K562 (cell line): ENCODE results near the gene CNTN4. TPM values are rescaled to one million over a fixed set of nuclear protein-coding genes. Genes with fewer than 3 reads are reported as not detected.

Experiments used
- ATAC-seq: fragments of 200-7000 bp; cut with Tn5 transposase; 3 replicates; pipeline ENCODE4 v1.9.1; 2020; ENCODE audit warnings: moderate library complexity
- BruUV-seq: library from RNA; stranded (reverse); fragments of 400-500 nt; replicated peaks from 2 replicates; lab custom pipeline; 2021; lab: Mats Ljungman, UMichigan
- CTCF ChIA-PET: fragments of 300-600 bp; formaldehyde crosslinking; extraction: SDS; loops from one replicate; lab custom pipeline; 2021; ENCODE audit warnings: low intra/inter-chr PET ratio; lab: Yijun Ruan, JAX
- POLR2A ChIA-PET: fragments of 300-600, 350-650 bp; sonication (Branson Sonifier 250); formaldehyde crosslinking; extraction: SDS; loops from one replicate; lab custom pipeline; 2021; ENCODE audit warnings: antibody characterized with exemption, inconsistent platforms; lab: Yijun Ruan, JAX
- DNase-seq, 4 experiments: peaks; one replicate each; pipeline versions ENCODE4 v3.0.0 to v3.0.0-alpha.2; 2011 to 2018; ENCODE audit warnings: low spot score in 3 of 4, mixed read lengths in 3 of 4; ENCODE audit errors: extremely low read depth in 1 of 4
- FAIRE-seq: peaks from 2 replicates; lab custom pipeline; 2011; peaks lifted over from hg19 to GRCh38; lab: Jason Lieb, UNC
- H2AFZ ChIP-seq: 2 replicates; pipeline ENCODE4 v1.6.0; 2011; ENCODE audit warnings: low read depth, low read length, control low read depth, inconsistent platforms
- H3K27ac ChIP-seq: fragments of 200-600 bp; 3 replicates; pipeline ENCODE4 v1.8.0; 2011; ENCODE audit warnings: low read depth, mild to moderate bottlenecking, control low read depth, inconsistent platforms, low read length, moderate library complexity, mixed read lengths; ENCODE audit errors: extremely low read depth
- H3K27me3 ChIP-seq, 2 experiments: fragments of 300-600 bp in 1 of 2; 2 replicates in 1 of 2; 3 replicates in 1 of 2; pipeline versions ENCODE4 v1.6.0 to v1.8.0; 2011; ENCODE audit warnings: inconsistent platforms in 2 of 2, low read length in 2 of 2, mild to moderate bottlenecking in 1 of 2, mixed read lengths in 1 of 2, moderate library complexity in 1 of 2; ENCODE audit not compliant: control insufficient read depth in 2 of 2, insufficient read depth in 2 of 2
- H3K36me3 ChIP-seq: fragments of 300-600 bp; 3 replicates; pipeline ENCODE4 v1.8.0; 2011; ENCODE audit warnings: mild to moderate bottlenecking, low read length, inconsistent platforms; ENCODE audit not compliant: control insufficient read depth, insufficient read depth
- H3K4me1 ChIP-seq, 2 experiments: fragments of 200-600 bp in 1 of 2; replicated peaks in 1 of 2; 2 replicates in 1 of 2; 3 replicates in 1 of 2; pipeline versions ENCODE4 v1.5.1 to v1.8.0; 2011; ENCODE audit warnings: inconsistent platforms in 2 of 2, low read length in 2 of 2, mild to moderate bottlenecking in 1 of 2, mixed read lengths in 1 of 2, moderate library complexity in 1 of 2; ENCODE audit not compliant: control insufficient read depth in 2 of 2, insufficient read depth in 2 of 2
- H3K4me2 ChIP-seq: 2 replicates; pipeline ENCODE4 v1.6.1; 2011; ENCODE audit warnings: low read length, control low read depth, inconsistent platforms, mixed read lengths; ENCODE audit not compliant: insufficient read depth
- H3K4me3 ChIP-seq: fragments of 200-600 bp; sonication (generic), shearing (Covaris generic); 2 replicates; pipeline ENCODE4 v1.5.1; 2016; ENCODE audit warnings: control low read depth, inconsistent platforms
- H3K79me2 ChIP-seq: fragments of 200-600 bp; 3 replicates; pipeline ENCODE4 v1.8.0; 2011; ENCODE audit warnings: low read length, inconsistent platforms; ENCODE audit not compliant: control insufficient read depth, insufficient read depth
- H3K9ac ChIP-seq, 2 experiments: 2 replicates each; pipeline versions ENCODE4 v1.6.0 to v1.6.1; 2011; ENCODE audit warnings: low read depth in 2 of 2, low read length in 2 of 2, control low read depth in 1 of 2, inconsistent platforms in 1 of 2, mild to moderate bottlenecking in 1 of 2, mixed read lengths in 1 of 2; ENCODE audit not compliant: insufficient read depth in 1 of 2
- H3K9me1 ChIP-seq: one replicate; pipeline ENCODE4 v1.6.0; 2011; ENCODE audit warnings: inconsistent platforms, mild to moderate bottlenecking, low read length, moderate library complexity; ENCODE audit not compliant: control insufficient read depth, insufficient read depth
- H3K9me3 ChIP-seq: replicated peaks from 2 replicates; pipeline ENCODE4 v1.5.1; 2011; ENCODE audit warnings: low read depth, low read length, inconsistent platforms; ENCODE audit not compliant: control insufficient read depth, insufficient read depth
- H4K20me1 ChIP-seq: replicated peaks from 2 replicates; pipeline ENCODE4 v1.6.1; 2011; ENCODE audit warnings: low read length, inconsistent platforms, mixed read lengths; ENCODE audit not compliant: control insufficient read depth, insufficient read depth
- ARID2 ChIP-seq: fragments of 450-650 bp; IDR thresholded peaks from 2 replicates; pipeline ENCODE4 v1.6.1; 2017; ENCODE audit warnings: antibody characterized with exemption, mild to moderate bottlenecking
- DMBX1 ChIP-seq: fragments of 250-450 bp; sonication (Bioruptor Pico); IDR thresholded peaks from 2 replicates; pipeline ENCODE4 v1.8.0; 2022; ENCODE audit warnings: inconsistent platforms, mild to moderate bottlenecking, moderate library complexity, borderline replicate concordance
- FOXA3 ChIP-seq, 2 experiments: fragments of 450-650 bp in 1 of 2; sonication (generic) in 1 of 2; formaldehyde crosslinking; IDR thresholded peaks in 1 of 2; conservative IDR thresholded peaks in 1 of 2; 2 replicates each; pipeline versions ENCODE4 v1.4.0 to v1.8.0; 2020 to 2022; ENCODE audit warnings: mild to moderate bottlenecking in 2 of 2, missing genetic modification reagents in 1 of 2
- JUND ChIP-seq, 2 experiments: IDR thresholded peaks; 2 replicates in 1 of 2; 3 replicates in 1 of 2; pipeline ENCODE4 v1.6.1; 2011; ENCODE audit warnings: borderline replicate concordance in 2 of 2, low read depth in 2 of 2, low read length in 2 of 2, improper control_type of control experiment in 1 of 2, missing biosample characterization in 1 of 2, missing genetic modification characterization in 1 of 2, missing genetic modification reagents in 1 of 2
- SMARCA5 ChIP-seq: fragments of 450-650 bp; IDR thresholded peaks from 2 replicates; pipeline ENCODE4 v1.6.1; 2016
- WHSC1 ChIP-seq: IDR thresholded peaks from one replicate; pipeline ENCODE4 v1.6.1; 2012; ENCODE audit warnings: low read length, control low read depth, inconsistent platforms
- ZNF408 ChIP-seq: fragments of 250-450 bp; sonication (Bioruptor Pico); IDR thresholded peaks from 2 replicates; pipeline ENCODE4 v1.4.0; 2020; ENCODE audit warnings: low read depth, mild to moderate bottlenecking, moderate library complexity
- WGBS: fragments of 100-300 bp; shearing (Covaris generic); methylation state at CpG from one replicate; pipeline ENCODE4 v1.1.6; 2016; ENCODE audit warnings: low coverage, mixed read lengths; ENCODE audit not compliant: insufficient coverage; ENCODE audit errors: missing lambda C conversion rate; 5-methylcytosine and 5-hydroxymethylcytosine counted together
- in situ Hi-C: fragments of 300-500 bp; cut with MboI; formaldehyde crosslinking; loops from 4 replicates; pipeline ENCODE4 v1.15.0; 2018; ENCODE audit warnings: inconsistent platforms, mixed read lengths
- intact Hi-C: fragments of 100-400 bp; cut with micrococcal nuclease; formaldehyde crosslinking; loops from 2 replicates; pipeline ENCODE4 v1.14.2; 2022
- polyA plus RNA-seq, 8 experiments: library from polyadenylated mRNA; depleted of rRNA in 4 of 8; stranded (reverse) in 5 of 8; unstranded in 3 of 8; fragments of >200 nt; fragmentation: Nextera tagmentation in 2 of 8; fragmentation: Illumina TruSeq in 1 of 8; extraction: Ambion mirVana in 2 of 8; extraction: Trizol in 1 of 8; gene quantifications; 2 replicates each; pipeline versions ENCODE4 v1.2.1 to v1.2.3, GENCODE V29; 2011 to 2014; ENCODE audit warnings: inconsistent platforms in 1 of 8, missing spikeins in 1 of 8
- total RNA-seq, 7 experiments: library from RNA; depleted of rRNA in 6 of 7; stranded (reverse); fragments of >200 nt in 6 of 7; fragmentation: Illumina TruSeq in 2 of 7; extraction: Trizol in 2 of 7; gene quantifications; 2 replicates each; pipeline versions ENCODE4 v1.2.1 to v1.2.3, GENCODE V29; 2011 to 2021; ENCODE audit warnings: low replicate concordance in 1 of 7
- TF ChIP-seq, protein P1 (sequence below), 2 experiments: fragments of 450-650 bp in 1 of 2; IDR thresholded peaks; 2 replicates each; pipeline ENCODE4 v1.6.1; 2011 to 2017; ENCODE audit warnings: low read depth in 2 of 2, antibody characterized with exemption in 1 of 2, borderline replicate concordance in 1 of 2, low read length in 1 of 2, mild to moderate bottlenecking in 1 of 2, mixed read lengths in 1 of 2; ENCODE audit not compliant: control insufficient read depth in 1 of 2
- TF ChIP-seq, protein P2 (sequence below): sonication (generic); formaldehyde crosslinking; IDR thresholded peaks from 2 replicates; pipeline ENCODE4 v1.9.0; 2022; ENCODE audit warnings: mild to moderate bottlenecking, missing genetic modification reagents
- TF ChIP-seq, protein P3 (sequence below), 2 experiments: fragments of 450-650 bp; formaldehyde crosslinking in 1 of 2; IDR thresholded peaks; 2 replicates each; pipeline versions ENCODE4 v1.4.0 to v1.6.1; 2014 to 2020; ENCODE audit warnings: mild to moderate bottlenecking in 2 of 2, borderline replicate concordance in 1 of 2, low read depth in 1 of 2

The CNTN4 gene
- total and polyA plus RNA-seq, 9 of the 15 experiments (the other 6 are each of a cell fraction or from before 2014, with no cell fraction given), result not detected

DNA sequence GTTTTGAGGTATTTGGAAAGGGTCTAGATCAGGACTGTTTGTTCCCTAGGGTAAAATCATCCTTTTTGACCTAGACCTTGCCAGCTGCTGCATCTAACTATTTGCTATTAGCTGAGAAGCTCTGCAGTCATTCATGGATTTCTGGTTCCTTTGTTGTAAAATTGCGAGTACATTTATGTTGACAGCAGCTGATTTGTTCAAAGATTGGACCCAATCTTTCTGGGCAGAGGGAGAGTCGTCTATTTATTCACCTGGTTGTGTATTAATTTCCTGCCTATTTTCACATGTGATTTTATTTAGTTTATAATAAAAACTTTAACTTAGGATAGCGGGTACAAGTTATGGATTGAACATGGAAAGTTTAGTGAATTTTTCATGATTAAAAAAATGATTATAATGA is 236.3 kb downstream of the CNTN4 start:
- Histone ChIP-seq H3K9me1 (no peaks in the 10 kb centered on the region), H3K79me2 (no peaks in the 10 kb centered on the region), H3K9ac (no peak overlapping the region), H3K4me2 (no peak overlapping the region), H3K36me3 (no peaks in the 10 kb centered on the region), H4K20me1 (no peaks in the 10 kb centered on the region), H3K4me3 (no peak overlapping the region), H3K27me3 (no peaks in the 10 kb centered on the region), H3K27ac (no peak overlapping the region), H3K4me1 (no peaks in the 10 kb centered on the region), H3K9me3 (no peaks in the 10 kb centered on the region; the same call in 1 of the 2 replicates), H2AFZ (no peak overlapping the region)
- FAIRE-seq (no peak), DNase-seq (no peak), ATAC-seq (no peak)
- ChIA-PET POLR2A (no interaction called here), CTCF (no interaction called here)
- in situ Hi-C loops (no loop called here), intact Hi-C loops (no loop called here)
- 0% methylated on average over 3 of the region's 3 CpGs for WGBS
- no TSS peak for BruUV-seq
- no peak for TF ChIP-seq FOXA3 (CRISPR knock-in tag; conservative IDR thresholded peaks at IDR 0.05 in 1 of 2, IDR thresholded peaks at IDR 0.05 in 1 of 2)
- TF ChIP-seq SMARCA5, result no peak
- TF ChIP-seq, protein P1, sequence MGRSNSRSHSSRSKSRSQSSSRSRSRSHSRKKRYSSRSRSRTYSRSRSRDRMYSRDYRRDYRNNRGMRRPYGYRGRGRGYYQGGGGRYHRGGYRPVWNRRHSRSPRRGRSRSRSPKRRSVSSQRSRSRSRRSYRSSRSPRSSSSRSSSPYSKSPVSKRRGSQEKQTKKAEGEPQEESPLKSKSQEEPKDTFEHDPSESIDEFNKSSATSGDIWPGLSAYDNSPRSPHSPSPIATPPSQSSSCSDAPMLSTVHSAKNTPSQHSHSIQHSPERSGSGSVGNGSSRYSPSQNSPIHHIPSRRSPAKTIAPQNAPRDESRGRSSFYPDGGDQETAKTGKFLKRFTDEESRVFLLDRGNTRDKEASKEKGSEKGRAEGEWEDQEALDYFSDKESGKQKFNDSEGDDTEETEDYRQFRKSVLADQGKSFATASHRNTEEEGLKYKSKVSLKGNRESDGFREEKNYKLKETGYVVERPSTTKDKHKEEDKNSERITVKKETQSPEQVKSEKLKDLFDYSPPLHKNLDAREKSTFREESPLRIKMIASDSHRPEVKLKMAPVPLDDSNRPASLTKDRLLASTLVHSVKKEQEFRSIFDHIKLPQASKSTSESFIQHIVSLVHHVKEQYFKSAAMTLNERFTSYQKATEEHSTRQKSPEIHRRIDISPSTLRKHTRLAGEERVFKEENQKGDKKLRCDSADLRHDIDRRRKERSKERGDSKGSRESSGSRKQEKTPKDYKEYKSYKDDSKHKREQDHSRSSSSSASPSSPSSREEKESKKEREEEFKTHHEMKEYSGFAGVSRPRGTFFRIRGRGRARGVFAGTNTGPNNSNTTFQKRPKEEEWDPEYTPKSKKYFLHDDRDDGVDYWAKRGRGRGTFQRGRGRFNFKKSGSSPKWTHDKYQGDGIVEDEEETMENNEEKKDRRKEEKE (IDR thresholded peaks at IDR 0.05; ENCODE audit: borderline replicate concordance in 1 of 2, control insufficient read depth in 1 of 2, low read depth in 2 of 2, low read length in 1 of 2), result no peak
- TF ChIP-seq, protein P2, sequence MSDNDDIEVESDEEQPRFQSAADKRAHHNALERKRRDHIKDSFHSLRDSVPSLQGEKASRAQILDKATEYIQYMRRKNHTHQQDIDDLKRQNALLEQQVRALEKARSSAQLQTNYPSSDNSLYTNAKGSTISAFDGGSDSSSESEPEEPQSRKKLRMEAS, result no peak
- TF ChIP-seq DMBX1, result no peak
- TF ChIP-seq, protein P3, sequence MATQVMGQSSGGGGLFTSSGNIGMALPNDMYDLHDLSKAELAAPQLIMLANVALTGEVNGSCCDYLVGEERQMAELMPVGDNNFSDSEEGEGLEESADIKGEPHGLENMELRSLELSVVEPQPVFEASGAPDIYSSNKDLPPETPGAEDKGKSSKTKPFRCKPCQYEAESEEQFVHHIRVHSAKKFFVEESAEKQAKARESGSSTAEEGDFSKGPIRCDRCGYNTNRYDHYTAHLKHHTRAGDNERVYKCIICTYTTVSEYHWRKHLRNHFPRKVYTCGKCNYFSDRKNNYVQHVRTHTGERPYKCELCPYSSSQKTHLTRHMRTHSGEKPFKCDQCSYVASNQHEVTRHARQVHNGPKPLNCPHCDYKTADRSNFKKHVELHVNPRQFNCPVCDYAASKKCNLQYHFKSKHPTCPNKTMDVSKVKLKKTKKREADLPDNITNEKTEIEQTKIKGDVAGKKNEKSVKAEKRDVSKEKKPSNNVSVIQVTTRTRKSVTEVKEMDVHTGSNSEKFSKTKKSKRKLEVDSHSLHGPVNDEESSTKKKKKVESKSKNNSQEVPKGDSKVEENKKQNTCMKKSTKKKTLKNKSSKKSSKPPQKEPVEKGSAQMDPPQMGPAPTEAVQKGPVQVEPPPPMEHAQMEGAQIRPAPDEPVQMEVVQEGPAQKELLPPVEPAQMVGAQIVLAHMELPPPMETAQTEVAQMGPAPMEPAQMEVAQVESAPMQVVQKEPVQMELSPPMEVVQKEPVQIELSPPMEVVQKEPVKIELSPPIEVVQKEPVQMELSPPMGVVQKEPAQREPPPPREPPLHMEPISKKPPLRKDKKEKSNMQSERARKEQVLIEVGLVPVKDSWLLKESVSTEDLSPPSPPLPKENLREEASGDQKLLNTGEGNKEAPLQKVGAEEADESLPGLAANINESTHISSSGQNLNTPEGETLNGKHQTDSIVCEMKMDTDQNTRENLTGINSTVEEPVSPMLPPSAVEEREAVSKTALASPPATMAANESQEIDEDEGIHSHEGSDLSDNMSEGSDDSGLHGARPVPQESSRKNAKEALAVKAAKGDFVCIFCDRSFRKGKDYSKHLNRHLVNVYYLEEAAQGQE (IDR thresholded peaks at IDR 0.05; ENCODE audit: borderline replicate concordance), result no peak
- TF ChIP-seq, protein P3 (CRISPR knock-in tag; IDR thresholded peaks at IDR 0.05; ENCODE audit: low read depth), result no peak
- TF ChIP-seq ZNF408 (CRISPR knock-in tag), result no peak
- TF ChIP-seq WHSC1, result no peak
- TF ChIP-seq ARID2, result no peak
- TF ChIP-seq JUND (IDR thresholded peaks at IDR 0.05; ENCODE audit: borderline replicate concordance, low read depth, low read length), result no peak
- TF ChIP-seq JUND (tag; IDR thresholded peaks at IDR 0.05; ENCODE audit: borderline replicate concordance, low read depth, low read length), result no peak
